Suprapubic skin (tissue), 4 donors: ENCODE results near the gene CYB5B.

Experiments used
- EP300 ChIP-seq: sonication (generic); formaldehyde crosslinking; IDR thresholded peaks from one replicate; pipeline ENCODE4 v1.6.1; 2017; ENCODE audit warnings: antibody characterized with exemption
- POLR2A ChIP-seq, 2 donors: fragments of 450-650 bp; IDR thresholded peaks; one replicate each; pipeline ENCODE4 v1.6.1; 2017; ENCODE audit warnings: antibody characterized with exemption in 2 of 2, mild to moderate bottlenecking in 2 of 2, moderate library complexity in 2 of 2
- POLR2AphosphoS5 ChIP-seq, 3 donors: sonication (generic); formaldehyde crosslinking; IDR thresholded peaks; one replicate each; pipeline ENCODE4 v1.6.1; 2017; ENCODE audit warnings: antibody characterized with exemption in 3 of 3
- TF ChIP-seq, protein P1 (sequence below), 2 donors: fragments of 200-600 bp in 1 of 2; fragments of 450-650 bp in 1 of 2; sonication (generic) in 1 of 2; IDR thresholded peaks; one replicate each; pipeline ENCODE4 v1.5.1; 2016 to 2019; ENCODE audit warnings: antibody characterized with exemption in 2 of 2, mild to moderate bottlenecking in 1 of 2, moderate library complexity in 1 of 2

DNA sequence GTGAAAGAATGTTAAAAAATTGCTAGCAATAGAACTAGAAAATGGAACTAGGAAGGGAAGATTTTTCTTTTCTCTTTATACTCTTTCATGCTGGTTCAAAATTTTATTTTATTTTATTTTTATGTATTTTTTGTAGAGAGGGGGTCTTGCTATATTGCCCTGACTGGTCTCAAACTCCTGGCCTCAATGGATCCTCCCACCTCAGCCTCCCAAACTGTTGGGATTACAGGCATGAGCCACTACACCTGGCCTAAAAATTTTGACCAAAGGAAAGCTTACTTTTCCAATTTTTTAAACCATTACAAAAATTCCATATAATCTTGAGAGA is 28.6 kb upstream of the CYB5B start:
- TF ChIP-seq, protein P1, sequence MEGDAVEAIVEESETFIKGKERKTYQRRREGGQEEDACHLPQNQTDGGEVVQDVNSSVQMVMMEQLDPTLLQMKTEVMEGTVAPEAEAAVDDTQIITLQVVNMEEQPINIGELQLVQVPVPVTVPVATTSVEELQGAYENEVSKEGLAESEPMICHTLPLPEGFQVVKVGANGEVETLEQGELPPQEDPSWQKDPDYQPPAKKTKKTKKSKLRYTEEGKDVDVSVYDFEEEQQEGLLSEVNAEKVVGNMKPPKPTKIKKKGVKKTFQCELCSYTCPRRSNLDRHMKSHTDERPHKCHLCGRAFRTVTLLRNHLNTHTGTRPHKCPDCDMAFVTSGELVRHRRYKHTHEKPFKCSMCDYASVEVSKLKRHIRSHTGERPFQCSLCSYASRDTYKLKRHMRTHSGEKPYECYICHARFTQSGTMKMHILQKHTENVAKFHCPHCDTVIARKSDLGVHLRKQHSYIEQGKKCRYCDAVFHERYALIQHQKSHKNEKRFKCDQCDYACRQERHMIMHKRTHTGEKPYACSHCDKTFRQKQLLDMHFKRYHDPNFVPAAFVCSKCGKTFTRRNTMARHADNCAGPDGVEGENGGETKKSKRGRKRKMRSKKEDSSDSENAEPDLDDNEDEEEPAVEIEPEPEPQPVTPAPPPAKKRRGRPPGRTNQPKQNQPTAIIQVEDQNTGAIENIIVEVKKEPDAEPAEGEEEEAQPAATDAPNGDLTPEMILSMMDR (IDR thresholded peaks at IDR 0.05): no peak
- TF ChIP-seq EP300: no peak
- no peak for TF ChIP-seq POLR2AphosphoS5 (IDR thresholded peaks at IDR 0.05)
- no peak for TF ChIP-seq POLR2A (IDR thresholded peaks at IDR 0.05)
